Duodenal mucosa (tissue), 2 donors: ENCODE data around the gene RGS3.

Experiments used
- H3K27ac ChIP-seq: one replicate; pipeline ENCODE4 v1.7.0; 2013; ENCODE audit warnings: low read depth, low read length
- H3K27me3 ChIP-seq, 2 donors: one replicate each; pipeline ENCODE4 v1.7.0; 2013; ENCODE audit warnings: low read length in 2 of 2, control low read depth in 1 of 2; ENCODE audit not compliant: insufficient read depth in 2 of 2, control insufficient read depth in 1 of 2
- H3K36me3 ChIP-seq, 2 donors: one replicate each; pipeline ENCODE4 v1.7.0; 2013; ENCODE audit warnings: low read length in 2 of 2, control low read depth in 1 of 2; ENCODE audit not compliant: insufficient read depth in 2 of 2, control insufficient read depth in 1 of 2
- H3K4me1 ChIP-seq, 2 donors: one replicate each; pipeline ENCODE4 v1.7.0; 2013; ENCODE audit warnings: low read length in 2 of 2, control low read depth in 1 of 2; ENCODE audit not compliant: insufficient read depth in 2 of 2, control insufficient read depth in 1 of 2
- H3K4me3 ChIP-seq, 2 donors: one replicate each; pipeline ENCODE4 v1.7.0; 2013; ENCODE audit warnings: low read length in 2 of 2, low read depth in 1 of 2
- H3K9ac ChIP-seq, 2 donors: one replicate each; pipeline ENCODE4 v1.7.0; 2013; ENCODE audit warnings: low read length in 2 of 2, low read depth in 1 of 2
- H3K9me3 ChIP-seq, 2 donors: one replicate each; pipeline ENCODE4 v1.7.0; 2013; ENCODE audit warnings: low read length in 2 of 2, control low read depth in 1 of 2; ENCODE audit not compliant: control insufficient read depth in 1 of 2

RGS3 gene

GRCh38 chr9:113541019-113541900, 77.7 kb downstream of the RGS3 start:
- H3K27me3 ChIP-seq: no peaks in the 10 kb centered on the region
- no peak overlapping the region for H3K4me3 ChIP-seq
- peaks cover 13 to 20% of the 10 kb centered on the region in 2 donors for H3K4me1 ChIP-seq
- no peak overlapping the region for H3K27ac ChIP-seq
- no peaks in the 10 kb centered on the region for H3K9me3 ChIP-seq
- H3K9ac ChIP-seq: peak overlapping the region in 1 of 2 donors; percentile 54
- peaks cover 38 to 75% of the 10 kb centered on the region in 2 donors for H3K36me3 ChIP-seq

- H3K4me3 ChIP-seq: no peak overlapping the region
- H3K27ac ChIP-seq: no peak overlapping the region
- H3K27me3 ChIP-seq: no peaks in the 10 kb centered on the region
- no peak overlapping the region for H3K9ac ChIP-seq
- H3K9me3 ChIP-seq: no peaks in the 10 kb centered on the region
- peaks cover 12 to 13% of the 10 kb centered on the region in 2 donors for H3K4me1 ChIP-seq
- H3K36me3 ChIP-seq: peaks cover 35 to 68% of the 10 kb centered on the region in 2 donors
These were observed 78.5 kb downstream of the RGS3 start for GRCh38 chr9:113542006-113542405.

GRCh38 chr9:113542741-113543140, 79.2 kb downstream of the RGS3 start:
- Histone ChIP-seq H3K4me1 (peaks cover 10 to 20% of the 10 kb centered on the region in 2 donors), H3K9ac (no peak overlapping the region), H3K27me3 (no peaks in the 10 kb centered on the region), H3K9me3 (no peaks in the 10 kb centered on the region), H3K36me3 (peaks cover 31 to 60% of the 10 kb centered on the region in 2 donors), H3K27ac (no peak overlapping the region), H3K4me3 (no peak overlapping the region)

- Histone ChIP-seq H3K27ac (no peak overlapping the region), H3K27me3 (no peaks in the 10 kb centered on the region), H3K4me1 (peaks cover 17 to 27% of the 10 kb centered on the region in 2 donors), H3K36me3 (peaks cover 30 to 53% of the 10 kb centered on the region in 2 donors), H3K9ac (no peak overlapping the region), H3K9me3 (no peaks in the 10 kb centered on the region), H3K4me3 (no peak overlapping the region)
These were observed 79.9 kb downstream of the RGS3 start for GRCh38 chr9:113543296-113543981.

GRCh38 chr9:113543982-113544303, 80.4 kb downstream of the RGS3 start:
- Histone ChIP-seq H3K27me3 (no peaks in the 10 kb centered on the region), H3K4me1 (peaks cover 22 to 29% of the 10 kb centered on the region in 2 donors), H3K4me3 (no peak overlapping the region), H3K9ac (no peak overlapping the region), H3K9me3 (no peaks in the 10 kb centered on the region), H3K36me3 (peaks cover 25 to 48% of the 10 kb centered on the region in 2 donors), H3K27ac (no peak overlapping the region)

GRCh38 chr9:113545068-113545467, 81.5 kb downstream of the RGS3 start:
- Histone ChIP-seq H3K27ac (no peak overlapping the region), H3K9ac (no peak overlapping the region), H3K9me3 (no peaks in the 10 kb centered on the region), H3K36me3 (peaks cover 24 to 46% of the 10 kb centered on the region in 2 donors), H3K27me3 (no peaks in the 10 kb centered on the region), H3K4me3 (no peak overlapping the region), H3K4me1 (peaks cover 28 to 29% of the 10 kb centered on the region in 2 donors)

GRCh38 chr9:113546566-113546965, 83.0 kb downstream of the RGS3 start:
- Histone ChIP-seq H3K4me3 (no peak overlapping the region), H3K36me3 (peaks cover 18 to 31% of the 10 kb centered on the region in 2 donors), H3K27me3 (no peaks in the 10 kb centered on the region), H3K27ac (no peak overlapping the region), H3K9ac (no peak overlapping the region), H3K9me3 (no peaks in the 10 kb centered on the region), H3K4me1 (peaks cover 25% of the 10 kb centered on the region in 2 donors)

- no peak overlapping the region for H3K4me3 ChIP-seq
- H3K4me1 ChIP-seq: peaks cover 24 to 25% of the 10 kb centered on the region in 2 donors
- H3K9me3 ChIP-seq: no peaks in the 10 kb centered on the region
- H3K9ac ChIP-seq: no peak overlapping the region
- H3K27me3 ChIP-seq: no peaks in the 10 kb centered on the region
- H3K27ac ChIP-seq: no peak overlapping the region
- peaks cover 9 to 21% of the 10 kb centered on the region in 2 donors for H3K36me3 ChIP-seq
These were observed 84.0 kb downstream of the RGS3 start for GRCh38 chr9:113547501-113547900.

- H3K9ac ChIP-seq: no peak overlapping the region
- H3K4me3 ChIP-seq: no peak overlapping the region
- H3K27me3 ChIP-seq: no peaks in the 10 kb centered on the region
- H3K27ac ChIP-seq: peak overlapping the region; percentile 34
- peaks cover 21 to 25% of the 10 kb centered on the region in 2 donors for H3K4me1 ChIP-seq
- H3K36me3 ChIP-seq: peaks cover 3 to 12% of the 10 kb centered on the region in 2 donors
- no peaks in the 10 kb centered on the region for H3K9me3 ChIP-seq
These were observed 84.9 kb downstream of the RGS3 start for GRCh38 chr9:113548221-113549041.
